Effector memory CD4-positive, alpha-beta T cell (primary cell): ENCODE measurements around the gene UGT1A10.
"Not testable (repeated sequence)": the region's sequence is repeated elsewhere in the genome, so short reads cannot be mapped to it uniquely, and the experiment has no call there.

Experiments used
- DNase-seq, 3 donors: peaks; one replicate each; pipeline ENCODE4 v3.0.0-alpha.2; 2020
- H3K27ac ChIP-seq: 2 replicates; pipeline ENCODE4 v1.7.0; 2013; ENCODE audit warnings: mild to moderate bottlenecking, low read length, moderate library complexity; ENCODE audit not compliant: insufficient read depth, poor library complexity, severe bottlenecking
- H3K27me3 ChIP-seq: replicated peaks from 2 replicates; pipeline ENCODE4 v1.7.0; 2013; ENCODE audit warnings: mild to moderate bottlenecking, low read length; ENCODE audit not compliant: insufficient read depth, control insufficient read depth, poor library complexity, severe bottlenecking
- H3K36me3 ChIP-seq: 2 replicates; pipeline ENCODE4 v1.7.0; 2013; ENCODE audit warnings: mild to moderate bottlenecking, low read length, moderate library complexity; ENCODE audit not compliant: control insufficient read depth, insufficient read depth
- H3K4me1 ChIP-seq: 2 replicates; pipeline ENCODE4 v1.7.0; 2013; ENCODE audit warnings: low read length, mild to moderate bottlenecking; ENCODE audit not compliant: control insufficient read depth, insufficient read depth, poor library complexity, severe bottlenecking
- H3K4me3 ChIP-seq: 2 replicates; pipeline ENCODE4 v1.7.0; 2013; ENCODE audit warnings: low read length, low read depth, mild to moderate bottlenecking; ENCODE audit not compliant: insufficient read depth, poor library complexity, severe bottlenecking
- H3K9me3 ChIP-seq: 2 replicates; pipeline ENCODE4 v1.7.0; 2013; ENCODE audit warnings: mild to moderate bottlenecking, low read length, moderate library complexity; ENCODE audit not compliant: control insufficient read depth

Gene UGT1A10

GRCh38 chr2:233611284-233611683, 25.0 kb upstream of the UGT1A10 start:
- Histone ChIP-seq H3K27ac (no peak overlapping the region), H3K36me3 (no peaks in the 10 kb centered on the region), H3K9me3 (no peaks in the 10 kb centered on the region), H3K4me1 (no peaks in the 10 kb centered on the region), H3K27me3 (no peaks in the 10 kb centered on the region), H3K4me3 (no peak overlapping the region)
- DNase-seq, result no peak

GRCh38 chr2:233617476-233617875, 18.8 kb upstream of the UGT1A10 start, which contains the start of gene UGT1A8:
TSS of gene UGT1A8 (plus strand) at chr2:233617633. CDS start at chr2:233617708, 75 bp downstream.
- not testable (repeated sequence) for H3K4me3 ChIP-seq, H3K27ac ChIP-seq, H3K27me3 ChIP-seq, DNase-seq, H3K9me3 ChIP-seq, H3K36me3 ChIP-seq, H3K4me1 ChIP-seq

- no peaks in the 10 kb centered on the region for H3K27me3 ChIP-seq
- H3K4me1 ChIP-seq, result no peaks in the 10 kb centered on the region
- no peaks in the 10 kb centered on the region for H3K9me3 ChIP-seq
- no peaks in the 10 kb centered on the region for H3K36me3 ChIP-seq
- no peak overlapping the region for H3K4me3 ChIP-seq
- DNase-seq, result no peak
- H3K27ac ChIP-seq, result no peak overlapping the region
Measured at GRCh38 chr2:233620204-233620603, 16.0 kb upstream of the UGT1A10 start.

GRCh38 chr2:233621863-233622262, 14.4 kb upstream of the UGT1A10 start:
- not testable (repeated sequence) for H3K36me3 ChIP-seq, H3K4me1 ChIP-seq, H3K27ac ChIP-seq, H3K9me3 ChIP-seq, H3K4me3 ChIP-seq, H3K27me3 ChIP-seq, DNase-seq

GRCh38 chr2:233627331-233628025, 8.8 kb upstream of the UGT1A10 start:
- no peak for DNase-seq
- H3K27me3 ChIP-seq, result no peaks in the 10 kb centered on the region
- no peak overlapping the region for H3K27ac ChIP-seq
- no peaks in the 10 kb centered on the region for H3K9me3 ChIP-seq
- no peak overlapping the region for H3K4me3 ChIP-seq
- H3K36me3 ChIP-seq, result no peaks in the 10 kb centered on the region
- no peaks in the 10 kb centered on the region for H3K4me1 ChIP-seq

- DNase-seq, result no peak
- no peak overlapping the region for H3K27ac ChIP-seq
- no peak overlapping the region for H3K4me3 ChIP-seq
- no peaks in the 10 kb centered on the region for H3K36me3 ChIP-seq
- no peaks in the 10 kb centered on the region for H3K4me1 ChIP-seq
- H3K9me3 ChIP-seq, result no peaks in the 10 kb centered on the region
- no peaks in the 10 kb centered on the region for H3K27me3 ChIP-seq
Measured at GRCh38 chr2:233638836-233639235, 2.6 kb downstream of the UGT1A10 start.

GRCh38 chr2:233639860-233640259, 3.6 kb downstream of the UGT1A10 start:
- no peak for DNase-seq
- H3K9me3 ChIP-seq, result no peaks in the 10 kb centered on the region
- no peaks in the 10 kb centered on the region for H3K36me3 ChIP-seq

GRCh38 chr2:233643128-233643527, 6.9 kb downstream of the UGT1A10 start:
- H3K27ac ChIP-seq, result no peak overlapping the region
- H3K27me3 ChIP-seq, result no peaks in the 10 kb centered on the region
- H3K4me1 ChIP-seq, result no peaks in the 10 kb centered on the region
- DNase-seq, result no peak
- no peaks in the 10 kb centered on the region for H3K9me3 ChIP-seq
- H3K36me3 ChIP-seq, result no peaks in the 10 kb centered on the region
- no peak overlapping the region for H3K4me3 ChIP-seq

More at GRCh38 chr2:233639860-233640259, 3.6 kb downstream of the UGT1A10 start:
- H3K4me3 ChIP-seq, result no peak overlapping the region
- no peaks in the 10 kb centered on the region for H3K4me1 ChIP-seq
- H3K27ac ChIP-seq, result no peak overlapping the region
- H3K27me3 ChIP-seq, result no peaks in the 10 kb centered on the region

- H3K4me1 ChIP-seq, H3K27me3 ChIP-seq, H3K4me3 ChIP-seq, DNase-seq, H3K9me3 ChIP-seq, H3K36me3 ChIP-seq, H3K27ac ChIP-seq: not testable (repeated sequence)
Measured at GRCh38 chr2:233646033-233646432, 9.8 kb downstream of the UGT1A10 start.

- no peak overlapping the region for H3K27ac ChIP-seq
- no peaks in the 10 kb centered on the region for H3K36me3 ChIP-seq
- no peaks in the 10 kb centered on the region for H3K27me3 ChIP-seq
- no peaks in the 10 kb centered on the region for H3K9me3 ChIP-seq
- no peak overlapping the region for H3K4me3 ChIP-seq
- DNase-seq, result no peak
- no peaks in the 10 kb centered on the region for H3K4me1 ChIP-seq
Measured at GRCh38 chr2:233650981-233651380, 14.7 kb downstream of the UGT1A10 start.
